ENCODE measurements around the gene UGDH.
"Not testable (repeated sequence)": the region's sequence is repeated elsewhere in the genome, so short reads cannot be mapped to it uniquely, and the experiment has no call there.

The UGDH gene

DNA sequence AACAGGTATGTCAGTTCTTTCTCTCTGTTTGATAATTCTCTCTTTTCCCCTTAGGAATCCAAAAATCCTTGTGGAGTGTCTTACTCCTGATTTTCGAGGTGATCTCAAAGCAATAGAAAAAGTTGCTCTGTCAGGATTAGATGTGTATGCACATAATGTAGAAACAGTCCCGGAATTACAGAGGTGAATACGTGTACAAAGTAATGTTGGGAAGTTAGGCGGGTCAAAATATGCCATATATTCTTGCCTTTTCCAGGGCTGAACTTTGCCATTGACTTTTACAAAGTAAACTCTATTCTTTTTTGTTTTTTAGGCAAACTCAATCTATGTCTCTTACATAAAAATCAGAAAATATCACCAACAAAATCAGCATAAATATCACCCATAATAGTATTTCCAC, 59.8 kb downstream of the UGDH start:
- TF ChIP-seq MYC (IDR thresholded peaks at IDR 0.05; ENCODE audit: low read depth, low read length), result no peak
- TF ChIP-seq, protein P1, sequence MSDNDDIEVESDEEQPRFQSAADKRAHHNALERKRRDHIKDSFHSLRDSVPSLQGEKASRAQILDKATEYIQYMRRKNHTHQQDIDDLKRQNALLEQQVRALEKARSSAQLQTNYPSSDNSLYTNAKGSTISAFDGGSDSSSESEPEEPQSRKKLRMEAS (IDR thresholded peaks at IDR 0.05; ENCODE audit: low read depth, low read length), result no peak
- TF ChIP-seq, protein P2, sequence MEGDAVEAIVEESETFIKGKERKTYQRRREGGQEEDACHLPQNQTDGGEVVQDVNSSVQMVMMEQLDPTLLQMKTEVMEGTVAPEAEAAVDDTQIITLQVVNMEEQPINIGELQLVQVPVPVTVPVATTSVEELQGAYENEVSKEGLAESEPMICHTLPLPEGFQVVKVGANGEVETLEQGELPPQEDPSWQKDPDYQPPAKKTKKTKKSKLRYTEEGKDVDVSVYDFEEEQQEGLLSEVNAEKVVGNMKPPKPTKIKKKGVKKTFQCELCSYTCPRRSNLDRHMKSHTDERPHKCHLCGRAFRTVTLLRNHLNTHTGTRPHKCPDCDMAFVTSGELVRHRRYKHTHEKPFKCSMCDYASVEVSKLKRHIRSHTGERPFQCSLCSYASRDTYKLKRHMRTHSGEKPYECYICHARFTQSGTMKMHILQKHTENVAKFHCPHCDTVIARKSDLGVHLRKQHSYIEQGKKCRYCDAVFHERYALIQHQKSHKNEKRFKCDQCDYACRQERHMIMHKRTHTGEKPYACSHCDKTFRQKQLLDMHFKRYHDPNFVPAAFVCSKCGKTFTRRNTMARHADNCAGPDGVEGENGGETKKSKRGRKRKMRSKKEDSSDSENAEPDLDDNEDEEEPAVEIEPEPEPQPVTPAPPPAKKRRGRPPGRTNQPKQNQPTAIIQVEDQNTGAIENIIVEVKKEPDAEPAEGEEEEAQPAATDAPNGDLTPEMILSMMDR (IDR thresholded peaks at IDR 0.05; ENCODE audit: low read depth, low read length), result no peak
- TF ChIP-seq POLR2A (IDR thresholded peaks at IDR 0.05; ENCODE audit: extremely low read depth, insufficient read length), result no peak
- no peak for DNase-seq (ENCODE audit: low read depth)
- H3K4me3 ChIP-seq (ENCODE audit: low read depth, low read length), result no peak overlapping the region

DNA sequence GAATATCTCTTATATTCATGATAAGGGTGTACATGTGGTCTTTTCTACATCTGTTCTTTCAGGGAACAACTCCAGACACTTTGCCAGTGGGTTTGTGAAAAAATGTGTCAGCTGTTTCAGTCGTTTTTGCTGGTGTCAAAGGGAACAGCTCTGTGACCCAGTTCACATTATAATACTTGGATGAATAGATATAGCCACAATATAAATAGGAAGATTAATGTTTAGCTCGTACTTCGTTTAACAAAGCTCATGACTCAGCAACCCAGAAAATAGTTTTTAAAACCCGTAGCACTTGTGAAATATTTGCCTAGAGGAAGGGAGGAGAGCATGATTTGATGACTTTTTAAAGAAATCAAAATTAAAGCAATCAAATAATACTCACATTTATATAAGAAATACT, 60.5 kb downstream of the UGDH start:
- TF ChIP-seq POLR2A (IDR thresholded peaks at IDR 0.05; ENCODE audit: extremely low read depth, insufficient read length) (no peak), MYC (IDR thresholded peaks at IDR 0.05; ENCODE audit: low read depth, low read length) (no peak)
- TF ChIP-seq, protein P1 (IDR thresholded peaks at IDR 0.05; ENCODE audit: low read depth, low read length), result no peak
- TF ChIP-seq, protein P2 (IDR thresholded peaks at IDR 0.05; ENCODE audit: low read depth, low read length), result no peak
- DNase-seq (ENCODE audit: low read depth), result no peak
- H3K4me3 ChIP-seq (ENCODE audit: low read depth, low read length), result no peak overlapping the region

DNA sequence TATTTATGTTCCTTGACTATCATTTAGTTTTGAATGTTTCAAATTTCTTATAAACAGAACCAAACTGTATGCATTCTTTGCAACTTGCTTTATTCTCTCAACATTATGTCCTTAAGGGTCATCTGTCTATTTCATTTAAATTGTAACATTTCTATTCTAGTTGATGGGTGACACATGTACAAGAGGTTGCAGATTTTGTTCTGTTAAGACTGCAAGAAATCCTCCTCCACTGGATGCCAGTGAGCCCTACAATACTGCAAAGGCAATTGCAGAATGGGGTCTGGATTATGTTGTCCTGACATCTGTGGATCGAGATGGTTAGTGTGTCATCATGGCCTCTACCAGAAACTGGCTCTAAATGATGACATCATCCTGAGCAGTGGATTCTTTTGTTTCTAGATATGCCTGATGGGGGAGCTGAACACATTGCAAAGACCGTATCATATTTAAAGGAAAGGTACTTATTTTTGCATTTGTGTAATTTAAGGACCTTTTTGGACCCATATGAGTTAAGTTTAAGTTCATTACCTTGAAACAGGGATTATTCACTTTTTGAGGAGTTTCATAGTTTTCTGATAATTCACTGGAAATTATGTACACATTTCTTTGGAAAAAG, 62.2 kb downstream of the UGDH start:
- TF ChIP-seq, protein P2 (IDR thresholded peaks at IDR 0.05; ENCODE audit: low read depth, low read length), result peak; percentile 18
- TF ChIP-seq MYC (IDR thresholded peaks at IDR 0.05; ENCODE audit: low read depth, low read length), result no peak
- peak; percentile 76 for DNase-seq (ENCODE audit: low read depth)
- no peak overlapping the region for H3K4me3 ChIP-seq (ENCODE audit: low read depth, low read length)

DNA sequence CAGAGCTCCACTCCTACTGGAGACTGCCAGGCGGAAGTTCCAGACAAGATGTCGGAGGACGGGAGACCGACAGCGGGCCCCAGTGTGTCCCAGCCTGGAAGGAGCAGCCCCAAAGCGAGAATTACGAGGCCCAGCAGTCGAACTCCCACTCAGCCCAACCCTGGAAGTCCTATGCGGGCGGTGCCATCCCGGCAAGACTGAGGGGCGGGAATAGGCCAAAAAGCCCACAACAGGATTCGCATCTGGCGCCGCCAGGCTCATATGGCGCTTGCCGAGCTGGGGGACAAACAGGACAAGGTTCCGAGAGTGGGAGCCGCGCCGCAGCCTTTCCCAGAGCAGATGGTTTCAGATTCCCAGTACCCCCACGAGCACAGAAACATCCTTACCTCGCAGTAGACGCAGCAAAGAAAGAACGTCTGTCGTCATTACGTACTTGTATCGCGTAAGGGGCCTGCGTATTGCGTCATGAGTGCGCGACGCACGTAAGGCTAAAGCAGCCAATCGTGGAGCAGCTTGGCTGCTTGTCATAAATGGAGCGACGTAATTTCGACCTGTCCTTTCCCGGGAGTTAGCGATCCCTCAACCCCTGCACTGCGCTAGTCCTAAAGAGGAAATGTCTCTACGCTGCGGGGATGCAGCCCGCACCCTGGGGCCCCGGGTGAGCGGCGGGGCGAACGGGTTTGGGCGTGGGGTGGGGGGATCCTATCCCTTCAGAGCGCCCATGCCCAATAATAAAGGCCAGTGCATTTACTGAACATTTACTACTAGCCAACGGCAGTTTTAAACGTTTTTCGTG, 68.5 kb downstream of the UGDH start, which contains the start of the genes LIAS and RPL9:
LIAS (plus strand) TSS at position 552 of the 796 bp plus-strand sequence; CDS start at position 614, 62 bp downstream.
RPL9 (minus strand) TSS at position 418 of the 796 bp plus-strand sequence. CDS start 483 bp downstream, outside the sequence.
- TF ChIP-seq, protein P1 (IDR thresholded peaks at IDR 0.05; ENCODE audit: low read depth, low read length), result peak; percentile 81; the same call in 1 of the 2 replicates
- TF ChIP-seq MYC (IDR thresholded peaks at IDR 0.05; ENCODE audit: low read depth, low read length) (peak; percentile 97), POLR2A (IDR thresholded peaks at IDR 0.05; ENCODE audit: extremely low read depth, insufficient read length) (peak; percentile 99)
- TF ChIP-seq, protein P2 (IDR thresholded peaks at IDR 0.05; ENCODE audit: low read depth, low read length), result no peak
- peak; percentile 100 for DNase-seq (ENCODE audit: low read depth)
- H3K4me3 ChIP-seq (ENCODE audit: low read depth, low read length), result peak within 1 kb of the TSS; percentile 90

DNA sequence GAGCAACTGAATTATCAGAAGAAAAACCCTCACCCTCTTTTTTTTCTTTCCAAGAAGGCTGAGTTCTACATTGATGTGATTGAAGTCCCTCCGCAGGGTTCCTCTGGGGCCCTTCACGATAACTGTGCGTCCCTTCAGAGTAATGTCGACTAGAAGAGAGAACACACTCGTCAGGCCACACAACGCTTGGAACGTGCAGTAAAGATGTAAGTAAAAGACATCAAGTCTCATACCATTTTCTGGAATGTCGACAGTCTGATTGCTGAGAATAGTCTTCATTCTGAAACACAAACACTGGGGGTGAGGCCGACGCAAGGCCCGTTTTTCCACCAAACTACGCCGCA, 69.1 kb downstream of the UGDH start:
- peak overlapping the region; percentile 90 for H3K4me3 ChIP-seq (ENCODE audit: low read depth, low read length)
- DNase-seq (ENCODE audit: low read depth), result not testable (repeated sequence)

DNA sequence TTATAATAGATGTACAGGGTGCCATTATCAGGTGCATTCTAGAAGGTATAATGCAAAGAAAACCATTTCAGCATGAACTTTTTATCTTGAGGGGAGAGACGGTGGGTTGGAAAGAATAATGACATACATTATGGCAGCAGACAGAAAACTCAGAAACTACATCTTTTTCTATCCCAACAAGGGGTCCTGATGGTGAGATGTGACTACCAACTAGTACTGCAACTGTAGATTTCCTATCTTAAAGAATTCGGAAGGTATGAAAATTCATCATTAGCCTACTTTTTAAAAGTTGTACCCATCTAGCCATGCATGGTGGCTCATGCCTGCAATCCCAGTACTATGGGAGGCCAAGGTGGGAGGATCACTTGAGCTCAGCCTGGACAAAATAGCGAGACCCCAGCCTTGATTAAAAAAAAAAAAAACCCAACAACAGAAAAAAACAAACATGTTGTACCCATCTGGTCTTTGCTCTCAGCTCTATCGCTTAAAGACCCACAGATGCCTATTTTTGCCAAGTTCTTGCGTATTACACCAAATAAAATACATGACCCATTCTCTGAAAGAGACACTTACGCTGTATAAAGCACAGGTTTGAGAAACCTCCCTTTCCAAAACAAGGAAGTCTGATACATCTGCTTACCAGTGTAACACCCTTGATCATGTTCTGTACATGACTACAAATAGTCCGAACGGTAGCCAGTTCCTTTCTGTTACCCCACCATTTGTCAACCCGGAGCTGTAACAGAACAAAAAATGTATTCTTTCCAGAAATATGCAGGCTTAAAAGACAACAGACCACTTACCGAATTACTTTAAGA, 70.1 kb downstream of the UGDH start:
- H3K4me3 ChIP-seq (ENCODE audit: low read depth, low read length), result peak overlapping the region; percentile 90

More for the DNA sequence above, 70.1 kb downstream of the UGDH start:
- TF ChIP-seq POLR2A (IDR thresholded peaks at IDR 0.05; ENCODE audit: extremely low read depth, insufficient read length) (no peak), MYC (IDR thresholded peaks at IDR 0.05; ENCODE audit: low read depth, low read length) (no peak)
- TF ChIP-seq, protein P1 (IDR thresholded peaks at IDR 0.05; ENCODE audit: low read depth, low read length), result no peak
- TF ChIP-seq, protein P2 (IDR thresholded peaks at IDR 0.05; ENCODE audit: low read depth, low read length), result no peak
- DNase-seq (ENCODE audit: low read depth), result peak; percentile 32
